ENCODE data around the gene MBD2.
"Not testable (repeated sequence)": the region's sequence is repeated elsewhere in the genome, so short reads cannot be mapped to it uniquely, and the experiment has no call there.

MBD2 gene

DNA sequence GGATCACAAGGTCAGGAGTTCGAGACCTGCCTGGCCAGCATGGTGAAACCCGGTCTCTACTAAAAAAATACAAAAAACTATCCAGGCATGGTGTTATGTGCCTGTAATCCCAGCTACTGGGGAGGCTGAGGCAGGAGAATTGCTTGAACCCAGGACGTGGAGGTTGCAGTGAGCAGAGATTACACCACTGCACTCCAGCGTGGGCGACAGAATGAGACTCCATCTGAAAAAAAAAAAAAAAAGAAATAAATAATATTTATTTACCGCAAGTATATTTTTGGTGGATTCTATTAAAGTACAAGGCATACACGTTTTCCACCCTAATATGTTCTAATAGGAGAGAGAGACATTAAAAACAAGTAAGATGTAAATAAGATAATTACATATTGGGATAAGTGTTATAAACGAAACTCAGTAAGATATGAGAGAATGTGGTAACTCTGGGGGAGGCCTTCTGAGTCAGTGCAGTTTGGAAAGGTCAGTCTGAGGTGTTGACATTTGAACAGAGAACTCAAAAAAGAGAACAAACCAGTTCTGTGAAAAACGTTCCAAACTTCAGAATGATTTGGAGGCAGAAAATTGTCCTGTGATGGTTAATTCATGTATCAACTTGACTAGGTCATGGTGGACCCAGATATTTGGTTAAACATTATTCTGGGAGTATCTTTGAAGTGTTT, 36.1 kb upstream of the MBD2 start:
- DNase-seq (ENCODE audit: extremely low read depth, low read depth): no peak
- TF ChIP-seq, protein P1, sequence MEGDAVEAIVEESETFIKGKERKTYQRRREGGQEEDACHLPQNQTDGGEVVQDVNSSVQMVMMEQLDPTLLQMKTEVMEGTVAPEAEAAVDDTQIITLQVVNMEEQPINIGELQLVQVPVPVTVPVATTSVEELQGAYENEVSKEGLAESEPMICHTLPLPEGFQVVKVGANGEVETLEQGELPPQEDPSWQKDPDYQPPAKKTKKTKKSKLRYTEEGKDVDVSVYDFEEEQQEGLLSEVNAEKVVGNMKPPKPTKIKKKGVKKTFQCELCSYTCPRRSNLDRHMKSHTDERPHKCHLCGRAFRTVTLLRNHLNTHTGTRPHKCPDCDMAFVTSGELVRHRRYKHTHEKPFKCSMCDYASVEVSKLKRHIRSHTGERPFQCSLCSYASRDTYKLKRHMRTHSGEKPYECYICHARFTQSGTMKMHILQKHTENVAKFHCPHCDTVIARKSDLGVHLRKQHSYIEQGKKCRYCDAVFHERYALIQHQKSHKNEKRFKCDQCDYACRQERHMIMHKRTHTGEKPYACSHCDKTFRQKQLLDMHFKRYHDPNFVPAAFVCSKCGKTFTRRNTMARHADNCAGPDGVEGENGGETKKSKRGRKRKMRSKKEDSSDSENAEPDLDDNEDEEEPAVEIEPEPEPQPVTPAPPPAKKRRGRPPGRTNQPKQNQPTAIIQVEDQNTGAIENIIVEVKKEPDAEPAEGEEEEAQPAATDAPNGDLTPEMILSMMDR (IDR thresholded peaks at IDR 0.05; ENCODE audit: low read depth, low read length): no peak

DNA sequence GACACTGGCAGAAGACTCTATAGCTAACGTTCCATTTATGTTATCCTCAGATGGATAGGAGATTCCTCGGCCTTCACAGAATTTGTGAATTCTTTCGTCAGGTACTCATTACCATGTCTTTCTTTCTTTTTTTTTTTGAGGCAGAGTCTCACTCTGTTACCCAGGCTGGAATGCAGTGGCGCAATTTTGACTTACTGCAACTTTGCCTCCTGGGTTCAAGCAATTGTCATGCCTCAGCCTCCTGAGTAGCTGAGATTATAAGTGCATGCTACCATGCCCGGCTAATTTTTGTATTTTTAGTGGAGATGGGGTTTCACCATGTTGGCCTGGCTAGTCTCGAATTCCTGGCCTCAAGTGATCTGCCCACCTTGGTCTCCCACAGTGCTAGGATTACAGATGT, 33.3 kb upstream of the MBD2 start:
- not testable (repeated sequence) for DNase-seq (ENCODE audit: extremely low read depth, low read depth)

DNA sequence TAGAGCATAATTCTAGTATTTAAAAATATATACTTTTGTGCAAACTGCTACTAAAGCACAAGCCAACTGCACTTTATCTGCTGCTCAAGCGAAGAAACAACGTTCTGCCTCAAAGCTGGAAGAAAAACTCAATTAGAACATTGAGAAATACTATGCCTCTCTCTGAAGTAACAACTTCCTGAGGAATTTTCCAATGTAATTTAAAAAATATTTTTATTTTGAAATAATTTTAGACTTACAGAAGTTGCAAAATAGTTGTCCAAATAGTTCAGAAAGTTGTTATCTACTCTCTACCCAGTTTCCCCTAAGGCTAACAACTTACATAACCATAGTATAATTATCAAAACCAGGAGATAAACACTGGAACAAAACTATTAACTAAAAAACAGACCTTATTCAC, 32.5 kb upstream of the MBD2 start:
- DNase-seq (ENCODE audit: extremely low read depth, low read depth): no peak
- TF ChIP-seq, protein P1 (IDR thresholded peaks at IDR 0.05; ENCODE audit: low read depth, low read length): no peak

DNA sequence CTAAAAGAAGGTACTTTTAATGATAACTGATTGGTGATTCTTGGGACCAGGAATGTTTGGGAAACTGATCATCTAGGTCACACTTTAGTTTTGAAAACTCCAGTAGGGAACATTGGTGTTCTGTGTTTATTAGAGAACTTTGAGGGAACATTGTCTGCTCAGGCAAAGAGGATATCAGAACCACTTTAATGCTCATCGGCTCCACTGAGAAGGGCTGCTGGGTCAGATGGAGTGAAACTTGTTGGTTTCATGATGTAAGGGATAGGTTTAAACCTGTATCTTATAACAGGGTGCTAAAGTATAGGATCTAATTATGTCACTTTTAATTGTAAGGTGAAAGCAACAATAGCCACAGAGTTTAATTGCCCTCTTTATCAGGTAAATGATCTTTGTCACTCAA, 30.7 kb upstream of the MBD2 start:
- no peak for DNase-seq (ENCODE audit: extremely low read depth, low read depth)
- TF ChIP-seq, protein P1 (IDR thresholded peaks at IDR 0.05; ENCODE audit: low read depth, low read length): no peak

DNA sequence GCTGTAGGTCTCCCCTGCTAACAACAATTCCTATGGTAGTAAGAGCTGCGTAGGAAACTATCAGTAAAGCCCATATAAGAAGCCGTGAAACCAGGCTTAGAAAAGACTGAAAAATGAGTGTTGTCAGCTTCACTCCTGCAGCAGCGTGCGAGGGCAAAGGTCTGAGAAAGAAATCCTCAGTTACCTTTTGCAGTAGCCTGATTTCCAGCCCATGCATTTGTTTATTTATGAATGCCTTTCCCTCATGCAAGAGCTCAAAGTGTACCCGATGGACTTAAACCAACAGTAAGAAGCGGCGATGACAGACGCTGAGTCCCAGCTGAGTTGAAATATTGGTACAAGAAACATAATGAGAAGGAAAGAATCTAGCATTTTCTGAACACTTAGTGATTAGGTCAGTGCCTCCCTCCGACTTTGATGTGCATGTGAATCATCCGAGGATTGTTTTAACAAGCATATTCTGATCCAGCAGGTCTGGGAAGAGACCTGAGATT, 29.8 kb upstream of the MBD2 start:
- TF ChIP-seq, protein P1 (IDR thresholded peaks at IDR 0.05; ENCODE audit: low read depth, low read length): no peak
- DNase-seq (ENCODE audit: extremely low read depth, low read depth): no peak

DNA sequence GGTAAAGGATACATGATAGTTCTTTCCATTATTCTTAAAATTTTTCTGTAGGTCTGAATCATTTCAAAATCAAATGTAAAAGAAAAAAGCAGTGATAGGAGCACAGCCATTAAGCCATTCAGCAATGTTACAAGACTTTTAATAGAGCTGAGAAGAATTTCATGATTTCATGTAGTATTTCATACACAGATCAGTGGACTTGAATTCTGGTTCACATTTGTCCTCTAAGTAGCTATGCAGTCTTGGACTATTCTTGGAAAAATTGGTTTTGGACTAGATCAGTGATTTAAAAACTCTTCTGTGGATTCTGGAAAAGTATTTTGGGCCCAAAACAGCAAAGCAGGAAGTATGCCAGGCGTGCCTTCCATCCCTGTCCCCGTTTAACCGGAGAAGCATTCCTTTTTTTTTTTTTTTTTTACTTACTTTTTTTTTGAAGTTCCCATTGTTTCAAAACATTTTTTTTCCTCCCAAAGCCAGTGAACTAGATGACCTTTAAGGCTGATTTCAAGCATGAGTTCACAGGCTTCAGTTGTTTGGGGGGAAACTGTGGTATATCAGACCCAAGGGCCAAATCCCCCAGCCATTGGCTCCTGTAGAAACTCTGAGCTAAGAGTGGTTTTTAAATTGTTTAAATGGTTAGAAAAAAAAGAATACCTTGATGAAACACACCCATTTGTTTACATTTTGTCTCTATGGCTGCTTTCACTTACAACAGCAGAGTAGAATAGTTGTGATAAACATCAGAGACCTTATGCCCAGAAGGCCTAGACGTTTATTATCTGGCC, 27.3 kb upstream of the MBD2 start:
- TF ChIP-seq, protein P1 (IDR thresholded peaks at IDR 0.05; ENCODE audit: low read depth, low read length): no peak
- DNase-seq (ENCODE audit: extremely low read depth, low read depth): no peak

DNA sequence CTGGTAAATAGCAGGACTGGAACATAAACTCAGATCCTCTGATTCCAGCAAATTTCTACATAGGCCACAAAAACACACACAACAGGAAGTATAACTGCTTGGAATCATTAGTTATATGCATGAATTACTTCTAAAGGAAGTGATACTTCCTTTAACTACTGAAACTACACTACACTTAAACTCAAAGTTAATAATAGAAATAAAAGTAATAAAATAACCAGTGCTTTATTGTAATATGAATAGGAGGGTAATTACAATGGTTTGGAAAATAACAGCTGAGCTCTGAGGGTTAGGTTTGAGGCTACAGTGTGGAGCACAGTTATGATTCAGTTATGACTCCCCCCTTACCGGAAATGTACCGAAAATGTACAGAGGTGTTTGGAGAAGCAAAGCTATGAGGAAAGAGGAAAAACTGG, 26.4 kb upstream of the MBD2 start:
- TF ChIP-seq, protein P1 (IDR thresholded peaks at IDR 0.05; ENCODE audit: low read depth, low read length): no peak
- no peak for DNase-seq (ENCODE audit: extremely low read depth, low read depth)
